Ovary (tissue), 3 donors: ENCODE measurements around the gene RBM28.

ENCODE experiments used
- EP300 ChIP-seq: sonication (generic); formaldehyde crosslinking; IDR thresholded peaks from one replicate; pipeline ENCODE4 v1.6.1; 2017; ENCODE audit warnings: antibody characterized with exemption
- POLR2A ChIP-seq: fragments of 450-650 bp; IDR thresholded peaks from one replicate; pipeline ENCODE4 v1.6.1; 2017; ENCODE audit warnings: antibody characterized with exemption, mild to moderate bottlenecking, moderate library complexity
- TF ChIP-seq, protein P1 (sequence below), 3 donors: fragments of 450-650 bp in 2 of 3; fragments of 200-600 bp in 1 of 3; IDR thresholded peaks; one replicate each; pipeline versions ENCODE4 v1.5.1 to v1.8.0; 2016 to 2022; ENCODE audit warnings: antibody characterized with exemption in 3 of 3, mild to moderate bottlenecking in 1 of 3
- donor health status: DM: no; HTN: no; CAD: no.

GRCh38 chr7:128264477-128264876, 79.2 kb downstream of the RBM28 start:
- TF ChIP-seq, protein P1, sequence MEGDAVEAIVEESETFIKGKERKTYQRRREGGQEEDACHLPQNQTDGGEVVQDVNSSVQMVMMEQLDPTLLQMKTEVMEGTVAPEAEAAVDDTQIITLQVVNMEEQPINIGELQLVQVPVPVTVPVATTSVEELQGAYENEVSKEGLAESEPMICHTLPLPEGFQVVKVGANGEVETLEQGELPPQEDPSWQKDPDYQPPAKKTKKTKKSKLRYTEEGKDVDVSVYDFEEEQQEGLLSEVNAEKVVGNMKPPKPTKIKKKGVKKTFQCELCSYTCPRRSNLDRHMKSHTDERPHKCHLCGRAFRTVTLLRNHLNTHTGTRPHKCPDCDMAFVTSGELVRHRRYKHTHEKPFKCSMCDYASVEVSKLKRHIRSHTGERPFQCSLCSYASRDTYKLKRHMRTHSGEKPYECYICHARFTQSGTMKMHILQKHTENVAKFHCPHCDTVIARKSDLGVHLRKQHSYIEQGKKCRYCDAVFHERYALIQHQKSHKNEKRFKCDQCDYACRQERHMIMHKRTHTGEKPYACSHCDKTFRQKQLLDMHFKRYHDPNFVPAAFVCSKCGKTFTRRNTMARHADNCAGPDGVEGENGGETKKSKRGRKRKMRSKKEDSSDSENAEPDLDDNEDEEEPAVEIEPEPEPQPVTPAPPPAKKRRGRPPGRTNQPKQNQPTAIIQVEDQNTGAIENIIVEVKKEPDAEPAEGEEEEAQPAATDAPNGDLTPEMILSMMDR (IDR thresholded peaks at IDR 0.05), result no peak
- TF ChIP-seq POLR2A (no peak), EP300 (no peak)
